IMR-90 (cell line): ENCODE results near the gene ZBTB32. TPM values are rescaled to one million over a fixed set of nuclear protein-coding genes. Genes with fewer than 3 reads are reported as not detected.

Source experiments
- CEBPB ChIP-seq: IDR thresholded peaks from 2 replicates; pipeline ENCODE4 v1.6.1; 2012; ENCODE audit warnings: low read depth, low read length, improper control_type of control experiment
- ELK1 ChIP-seq: fragments of 150-350 bp; IDR thresholded peaks from 2 replicates; pipeline ENCODE4 v1.6.1; 2016; ENCODE audit warnings: low read depth, mild to moderate bottlenecking, low read length, moderate library complexity, borderline replicate concordance
- MAZ ChIP-seq: IDR thresholded peaks from 2 replicates; pipeline ENCODE4 v1.6.1; 2012; ENCODE audit warnings: low read depth, mild to moderate bottlenecking, low read length, improper control_type of control experiment, moderate library complexity, borderline replicate concordance
- RAD21 ChIP-seq: IDR thresholded peaks from 2 replicates; pipeline ENCODE4 v1.6.1; 2012; ENCODE audit warnings: low read length, improper control_type of control experiment
- polyA plus RNA-seq, 3 experiments: library from polyadenylated mRNA; depleted of rRNA; stranded (reverse); fragments of >200 nt; gene quantifications; 2 replicates each; pipeline ENCODE4 v1.2.3, GENCODE V29; 2012; ENCODE audit warnings: low replicate concordance in 1 of 3
- total RNA-seq: library from RNA; depleted of rRNA; stranded (reverse); fragments of >200 nt; gene quantifications from 2 replicates; pipeline ENCODE4 v1.2.3, GENCODE V29; 2012

The ZBTB32 gene
- total and polyA plus RNA-seq, 2 of the 4 experiments (the other 2 are of a cell fraction): not detected

DNA sequence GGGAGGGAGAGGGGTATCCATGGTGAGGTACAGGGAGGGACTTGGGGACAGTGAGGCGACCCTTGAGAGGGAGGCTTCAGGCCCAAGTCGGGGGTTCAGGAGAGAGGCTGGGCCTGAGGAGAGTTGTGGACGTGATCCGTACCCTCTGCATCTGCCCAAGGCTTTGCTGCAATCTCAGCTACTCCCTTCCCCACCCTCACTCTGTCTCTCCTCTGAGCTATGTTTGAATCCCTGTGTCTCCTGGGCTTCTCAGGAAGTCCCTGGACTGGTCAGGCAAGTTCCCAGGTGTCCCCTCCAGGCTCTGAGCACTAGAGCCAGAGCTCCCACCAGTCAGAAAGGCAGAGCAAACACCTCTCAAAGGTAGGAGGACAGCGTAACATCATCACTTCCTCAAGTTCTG lies 45.8 kb downstream of the ZBTB32 start (continued):
- TF ChIP-seq ELK1 (no peak), MAZ (no peak), CEBPB (no peak), RAD21 (no peak)
